GM23248 (cell line): ENCODE data around the gene ERFL.
A peak's percentile ranks its signal among the peaks of the same experiment; 100 is the strongest.

Experiments used
- EZH2 ChIP-seq: fragments of 200-600 bp; sonication (generic); IDR thresholded peaks from 2 replicates; pipeline ENCODE4 v1.6.1; 2018; ENCODE audit warnings: antibody characterized with exemption, mild to moderate bottlenecking; ENCODE audit not compliant: insufficient read depth, poor library complexity, severe bottlenecking
- EZH2phosphoT487 ChIP-seq: fragments of 200-600 bp; sonication (generic); IDR thresholded peaks from 2 replicates; pipeline ENCODE4 v1.6.1; 2018; ENCODE audit warnings: antibody characterized with exemption, moderate library complexity, mild to moderate bottlenecking, low read depth; ENCODE audit not compliant: insufficient read depth

GRCh38 chr19:41915021-41915775 is 13.1 kb downstream of the ERFL start:
- TF ChIP-seq EZH2 (peak; percentile 73), EZH2phosphoT487 (peak; percentile 75; the same call in 1 of the 2 replicates)
